HG02678 (cell line): ENCODE data around the gene TSGA10IP.

Experiments
- ATAC-seq: cut with Tn5 transposase; IDR thresholded peaks from one replicate; pipeline ENCODE4 v1.9.1; 2021; ENCODE audit warnings: mild to moderate bottlenecking, moderate library complexity; ENCODE audit not compliant: unreplicated experiment

The TSGA10IP gene

DNA sequence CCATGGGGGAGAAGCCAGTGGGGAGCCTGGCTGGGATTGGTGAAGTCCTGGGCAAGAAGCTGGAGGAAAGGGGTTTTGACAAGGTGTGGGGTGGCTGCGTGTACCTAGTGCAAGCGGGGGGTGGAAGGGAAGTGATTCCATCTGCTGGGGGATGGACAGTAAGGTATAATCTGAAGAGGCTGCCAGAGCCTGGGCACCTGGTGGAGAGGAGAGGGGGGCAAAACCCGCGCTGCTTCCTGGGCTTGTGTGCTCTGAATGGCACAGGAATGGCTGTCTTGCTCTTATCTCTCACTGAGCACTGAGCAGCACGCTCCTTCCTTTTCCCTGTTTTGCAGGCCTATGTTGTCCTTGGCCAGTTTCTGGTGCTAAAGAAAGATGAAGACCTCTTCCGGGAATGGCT is 58.0 kb downstream of the TSGA10IP start:
- ATAC-seq: no peak

GRCh38 chr11:66004186-66004585 is 58.9 kb downstream of the TSGA10IP start:
- no peak for ATAC-seq

GRCh38 chr11:66006134-66006890 is 61.0 kb downstream of the TSGA10IP start:
- ATAC-seq: no peak

DNA sequence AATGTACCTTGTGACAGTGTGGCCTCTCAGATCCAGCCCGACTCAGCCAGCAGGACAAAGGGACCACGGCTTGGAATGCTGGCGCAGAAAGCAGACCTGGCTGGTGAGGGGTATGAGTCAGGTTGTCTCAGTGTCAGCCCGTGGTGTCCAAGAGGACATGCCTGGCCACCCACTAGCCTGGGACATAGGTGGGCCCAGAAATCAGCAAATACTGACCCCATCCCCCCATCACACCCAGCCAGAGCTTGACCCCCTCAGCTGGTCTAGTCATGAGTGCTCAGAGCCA is 61.6 kb downstream of the TSGA10IP start:
- ATAC-seq: no peak

DNA sequence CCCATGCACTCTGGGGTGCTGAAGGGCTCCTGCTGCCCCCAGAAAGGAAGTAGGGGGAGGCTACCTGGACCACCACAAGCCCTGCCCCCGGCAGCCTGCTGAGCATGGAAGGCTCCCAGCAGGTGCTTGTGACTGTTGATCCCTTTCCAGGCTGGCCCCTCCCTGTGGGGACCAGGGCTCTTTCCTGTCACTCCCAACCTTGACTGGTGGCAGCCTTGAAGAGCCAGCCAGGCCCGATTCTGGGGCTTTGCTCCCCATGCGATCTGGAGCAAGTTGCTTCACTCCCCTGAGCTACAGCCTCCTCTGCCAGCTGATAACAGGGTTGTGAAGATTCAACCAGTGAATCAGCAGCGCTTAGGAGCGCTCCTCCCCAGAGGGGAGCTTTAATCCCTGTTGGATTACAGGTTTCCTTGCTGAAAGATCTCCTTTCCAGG is 61.9 kb downstream of the TSGA10IP start:
- no peak for ATAC-seq

DNA sequence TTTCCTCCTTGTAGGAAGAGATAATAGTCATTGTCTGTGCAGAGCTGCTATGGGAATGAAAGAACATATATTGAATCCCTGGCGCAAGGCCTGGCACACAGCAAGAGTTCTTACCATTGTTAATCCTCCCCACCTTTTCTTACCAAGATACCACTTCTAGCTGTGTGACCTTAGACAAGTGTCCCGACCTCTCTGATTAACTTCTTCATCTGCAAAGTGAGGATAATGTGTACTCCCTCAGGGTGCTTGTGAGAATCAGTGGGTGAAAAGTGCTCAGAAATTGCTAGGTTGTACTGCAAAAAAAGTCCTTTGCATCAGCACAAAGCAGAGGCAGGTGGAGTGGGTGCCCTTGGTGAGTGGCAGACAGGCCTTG is 62.8 kb downstream of the TSGA10IP start:
- no peak for ATAC-seq

DNA sequence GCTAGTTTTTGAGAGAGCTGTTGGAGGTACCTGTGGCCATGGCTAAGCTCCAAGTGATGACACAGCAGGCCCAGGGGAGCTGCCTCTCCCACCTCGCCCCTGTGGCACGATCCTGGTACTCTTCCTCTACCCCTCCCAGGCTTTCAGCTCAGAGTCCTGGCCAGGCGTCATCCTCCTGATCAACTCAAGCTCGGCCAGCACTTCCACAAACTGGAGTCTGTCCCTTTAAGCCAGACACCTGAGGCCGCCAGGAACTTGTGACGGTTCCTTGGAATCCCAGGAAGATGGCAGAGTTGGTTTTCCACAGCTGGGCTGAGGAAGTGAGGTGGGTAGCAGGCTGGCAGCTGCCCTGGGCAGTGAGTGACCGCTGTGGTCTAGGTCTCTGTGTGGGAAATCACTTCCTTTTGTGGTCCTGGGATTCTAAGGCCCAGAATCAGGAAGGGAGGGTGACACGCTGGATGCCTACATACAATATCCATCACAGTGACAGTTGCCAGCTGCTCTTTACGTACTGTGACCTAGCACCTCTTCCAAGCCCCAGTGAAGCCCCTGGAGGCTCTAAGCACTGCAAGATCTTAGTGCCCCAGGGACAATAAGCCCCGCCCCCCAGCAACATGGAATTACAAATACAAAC is 63.3 kb downstream of the TSGA10IP start:
- no peak for ATAC-seq
